NT2/D1 (cell line): ENCODE measurements around the gene IRF2.

Experiments
- SUZ12 ChIP-seq: IDR thresholded peaks from 2 replicates; pipeline ENCODE4 v1.6.1; 2011; ENCODE audit not compliant: insufficient read length, insufficient read depth; ENCODE audit errors: extremely low read depth
- YY1 ChIP-seq: IDR thresholded peaks from 2 replicates; pipeline ENCODE4 v1.6.1; 2011; ENCODE audit not compliant: insufficient read length, insufficient read depth
- ZNF274 ChIP-seq: IDR thresholded peaks from 2 replicates; pipeline ENCODE4 v1.6.1; 2011; ENCODE audit warnings: mild to moderate bottlenecking, low read depth, low read length

DNA sequence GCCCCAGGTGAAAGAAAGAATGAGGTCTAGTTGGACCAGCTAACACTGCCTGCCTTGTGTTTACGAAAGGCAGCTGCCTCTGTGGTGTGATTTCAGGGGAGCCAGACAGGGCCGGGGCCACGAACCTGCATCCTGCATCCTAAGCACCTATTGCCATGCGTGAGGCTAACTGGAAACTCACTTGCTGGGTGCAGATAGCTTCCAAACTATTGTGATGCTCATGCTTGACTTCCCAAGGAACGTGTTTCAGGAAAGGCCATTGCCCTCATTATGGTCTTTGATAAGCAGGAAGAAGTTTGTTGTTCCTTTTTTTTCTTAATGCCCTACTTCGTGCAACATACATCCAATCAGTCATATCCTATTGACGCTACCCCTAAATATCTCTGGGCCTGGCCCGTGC is 2.3 kb upstream of the IRF2 start:
- TF ChIP-seq YY1 = no peak
- TF ChIP-seq SUZ12 = no peak
- TF ChIP-seq ZNF274 = no peak
